HEK293T (cell line): ENCODE data around the gene PRPSAP2.

Source experiments
- CTCF ChIA-PET: fragments of 350-600 bp; formaldehyde crosslinking; extraction: SDS; loops from one replicate; lab custom pipeline; 2021; ENCODE audit warnings: antibody characterized with exemption, inconsistent platforms; lab: Yijun Ruan, JAX
- POLR2A ChIA-PET: fragments of 350-600 bp; formaldehyde crosslinking; extraction: SDS; loops from one replicate; lab custom pipeline; 2020; ENCODE audit warnings: antibody characterized with exemption, inconsistent platforms; lab: Yijun Ruan, JAX
- DNase-seq: peaks from one replicate; pipeline ENCODE4 v3.0.0; 2012; ENCODE audit warnings: mixed read lengths; ENCODE audit errors: extremely low spot score
- ARNT ChIP-seq: fragments of 450-650 bp; IDR thresholded peaks from 2 replicates; pipeline ENCODE4 v1.6.1; 2017; ENCODE audit warnings: mild to moderate bottlenecking
- BHLHE40 ChIP-seq: fragments of 450-650 bp; IDR thresholded peaks from 2 replicates; pipeline ENCODE4 v1.6.1; 2016; ENCODE audit warnings: mild to moderate bottlenecking, moderate library complexity, borderline replicate concordance
- CTBP1 ChIP-seq: fragments of 450-650 bp; IDR thresholded peaks from 2 replicates; pipeline ENCODE4 v1.6.1; 2016; ENCODE audit warnings: borderline replicate concordance
- ELF4 ChIP-seq: fragments of 450-650 bp; IDR thresholded peaks from 2 replicates; pipeline ENCODE4 v1.6.1; 2017; ENCODE audit warnings: antibody characterized with exemption
- FOXA1 ChIP-seq: fragments of 450-650 bp; IDR thresholded peaks from 2 replicates; pipeline ENCODE4 v1.6.1; 2016; ENCODE audit warnings: mild to moderate bottlenecking
- FOXK2 ChIP-seq: fragments of 450-650 bp; IDR thresholded peaks from 2 replicates; pipeline ENCODE4 v1.6.1; 2016; ENCODE audit warnings: mild to moderate bottlenecking
- FOXM1 ChIP-seq: fragments of 450-650 bp; IDR thresholded peaks from 2 replicates; pipeline ENCODE4 v1.6.1; 2017; ENCODE audit warnings: mild to moderate bottlenecking, borderline replicate concordance
- HDGF ChIP-seq: fragments of 450-650 bp; IDR thresholded peaks from 2 replicates; pipeline ENCODE4 v1.6.1; 2017; ENCODE audit warnings: antibody characterized with exemption, borderline replicate concordance
- L3MBTL2 ChIP-seq: fragments of 450-650 bp; conservative IDR thresholded peaks from 2 replicates; pipeline ENCODE4 v1.6.1; 2016; ENCODE audit warnings: mild to moderate bottlenecking
- LEF1 ChIP-seq: fragments of 450-650 bp; IDR thresholded peaks from 2 replicates; pipeline ENCODE4 v1.6.1; 2017; ENCODE audit warnings: mild to moderate bottlenecking, borderline replicate concordance
- NFRKB ChIP-seq: fragments of 450-650 bp; IDR thresholded peaks from 2 replicates; pipeline ENCODE4 v1.6.1; 2016; ENCODE audit warnings: mild to moderate bottlenecking, moderate library complexity
- SP1 ChIP-seq: fragments of 450-650 bp; IDR thresholded peaks from 2 replicates; pipeline ENCODE4 v1.6.1; 2017
- SUZ12 ChIP-seq: fragments of 450-650 bp; IDR thresholded peaks from 2 replicates; pipeline ENCODE4 v1.6.1; 2016; ENCODE audit warnings: mild to moderate bottlenecking
- TARDBP ChIP-seq: fragments of 450-650 bp; IDR thresholded peaks from 2 replicates; pipeline ENCODE4 v1.6.1; 2016
- ZNF384 ChIP-seq: fragments of 450-650 bp; IDR thresholded peaks from 2 replicates; pipeline ENCODE4 v1.6.1; 2016
- TF ChIP-seq, protein P1 (sequence below): fragments of 450-650 bp; IDR thresholded peaks from 2 replicates; pipeline ENCODE4 v1.6.1; 2016

The PRPSAP2 gene

GRCh38 chr17:18910326-18910725, 52.4 kb downstream of the PRPSAP2 start:
- ChIA-PET CTCF (no interaction called here), POLR2A (no interaction called here)
- TF ChIP-seq ARNT (no peak), FOXM1 (no peak), LEF1 (no peak), HDGF (no peak), SP1 (no peak), ELF4 (no peak), CTBP1 (no peak), FOXA1 (no peak), SUZ12 (no peak), ZNF384 (no peak), NFRKB (no peak), BHLHE40 (no peak), TARDBP (no peak), L3MBTL2 (no peak), FOXK2 (no peak)
- TF ChIP-seq, protein P1, sequence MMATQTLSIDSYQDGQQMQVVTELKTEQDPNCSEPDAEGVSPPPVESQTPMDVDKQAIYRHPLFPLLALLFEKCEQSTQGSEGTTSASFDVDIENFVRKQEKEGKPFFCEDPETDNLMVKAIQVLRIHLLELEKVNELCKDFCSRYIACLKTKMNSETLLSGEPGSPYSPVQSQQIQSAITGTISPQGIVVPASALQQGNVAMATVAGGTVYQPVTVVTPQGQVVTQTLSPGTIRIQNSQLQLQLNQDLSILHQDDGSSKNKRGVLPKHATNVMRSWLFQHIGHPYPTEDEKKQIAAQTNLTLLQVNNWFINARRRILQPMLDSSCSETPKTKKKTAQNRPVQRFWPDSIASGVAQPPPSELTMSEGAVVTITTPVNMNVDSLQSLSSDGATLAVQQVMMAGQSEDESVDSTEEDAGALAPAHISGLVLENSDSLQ = no peak
- DNase-seq = no peak

DNA sequence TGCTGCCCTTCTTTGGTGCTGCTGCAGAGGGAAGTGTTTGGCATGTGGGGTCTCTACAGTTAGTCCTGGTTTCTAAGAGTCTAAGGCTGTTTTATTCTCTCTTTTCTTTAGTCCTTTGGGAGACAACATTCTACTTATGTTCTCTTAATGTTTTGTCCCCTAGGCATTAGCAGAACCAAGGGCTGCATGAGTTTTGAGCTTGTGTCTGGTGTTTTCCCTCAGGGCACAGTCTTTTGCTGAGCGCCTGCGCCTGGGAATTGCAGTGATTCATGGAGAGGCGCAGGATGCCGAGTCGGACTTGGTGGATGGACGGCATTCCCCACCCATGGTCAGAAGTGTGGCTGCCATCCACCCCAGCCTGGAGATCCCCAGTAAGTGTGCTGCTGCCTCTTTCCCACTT, 53.0 kb downstream of the PRPSAP2 start:
- DNase-seq = no peak
- ChIA-PET CTCF (no interaction called here), POLR2A (no interaction called here)
- TF ChIP-seq FOXA1 (no peak), CTBP1 (no peak), FOXK2 (no peak), TARDBP (no peak), SP1 (no peak), L3MBTL2 (no peak), BHLHE40 (no peak), NFRKB (no peak), FOXM1 (no peak)

GRCh38 chr17:18916816-18917500, 59.0 kb downstream of the PRPSAP2 start:
- TF ChIP-seq L3MBTL2 (no peak), SUZ12 (no peak), FOXA1 (no peak), BHLHE40 (no peak), NFRKB (no peak), ELF4 (no peak), LEF1 (no peak), FOXK2 (no peak), SP1 (no peak), ZNF384 (no peak), HDGF (no peak), CTBP1 (no peak), FOXM1 (no peak), ARNT (no peak), TARDBP (no peak)
- TF ChIP-seq, protein P1 = no peak
- ChIA-PET POLR2A (no interaction called here), CTCF (no interaction called here)
- no peak for DNase-seq

GRCh38 chr17:18917506-18918032, 59.6 kb downstream of the PRPSAP2 start:
- DNase-seq = no peak
- POLR2A ChIA-PET = no interaction called here
- CTCF ChIA-PET = no interaction called here
- TF ChIP-seq LEF1 = no peak
- TF ChIP-seq TARDBP = no peak
- no peak for TF ChIP-seq FOXK2
- TF ChIP-seq ARNT = no peak
- no peak for TF ChIP-seq SUZ12
- TF ChIP-seq, protein P1 = no peak
- TF ChIP-seq FOXA1 = no peak
- TF ChIP-seq L3MBTL2 = no peak
- TF ChIP-seq BHLHE40 = no peak
- TF ChIP-seq HDGF = no peak
- TF ChIP-seq ELF4 = no peak
- TF ChIP-seq FOXM1 = no peak
- no peak for TF ChIP-seq SP1
- TF ChIP-seq NFRKB = no peak
- no peak for TF ChIP-seq ZNF384
- no peak for TF ChIP-seq CTBP1

GRCh38 chr17:18919963-18920362, 62.0 kb downstream of the PRPSAP2 start:
- CTCF ChIA-PET = interaction anchor here (0.6 kb wide), 1 partner anchor 13 kb away, joined by 3 read pairs; no protein-coding TSS in a partner anchor
- no peak for DNase-seq
- POLR2A ChIA-PET = no interaction called here
- TF ChIP-seq ZNF384 = no peak
- no peak for TF ChIP-seq NFRKB
- no peak for TF ChIP-seq SUZ12
- no peak for TF ChIP-seq ARNT
- TF ChIP-seq, protein P1 = no peak
- TF ChIP-seq LEF1 = no peak
- TF ChIP-seq BHLHE40 = no peak
